GM10266 (cell line): ENCODE results near the gene ISCA2.

Source experiments
- DNase-seq: peaks from one replicate; pipeline ENCODE4 v3.0.0; 2012; ENCODE audit errors: extremely low spot score
- CTCF ChIP-seq: IDR thresholded peaks from 2 replicates; pipeline ENCODE4 v1.5.1; 2012; ENCODE audit warnings: mild to moderate bottlenecking, low read depth; ENCODE audit not compliant: control insufficient read depth, insufficient read depth; ENCODE audit errors: missing control alignments

The ISCA2 gene

GRCh38 chr14:74508292-74508731, 14.7 kb downstream of the ISCA2 start:
- DNase-seq, result no peak
- TF ChIP-seq CTCF, result peak; percentile 8

GRCh38 chr14:74508844-74509428, 15.4 kb downstream of the ISCA2 start:
- DNase-seq, result no peak
- TF ChIP-seq CTCF, result no peak

- no peak for DNase-seq
- TF ChIP-seq CTCF, result no peak
Measured at GRCh38 chr14:74509587-74510222, 16.1 kb downstream of the ISCA2 start.

GRCh38 chr14:74510223-74510931, 16.8 kb downstream of the ISCA2 start:
- DNase-seq, result no peak
- no peak for TF ChIP-seq CTCF

GRCh38 chr14:74510959-74511409, 17.4 kb downstream of the ISCA2 start:
- no peak for TF ChIP-seq CTCF
- DNase-seq, result no peak

- no peak for TF ChIP-seq CTCF
- no peak for DNase-seq
Measured at GRCh38 chr14:74511966-74512830, 18.6 kb downstream of the ISCA2 start.
